NCI-H187 (cell line): ENCODE data around the gene INPP5A.
"Not testable (repeated sequence)": the region's sequence is repeated elsewhere in the genome, so short reads cannot be mapped to it uniquely, and the experiment has no call there.

Source experiments
- DNase-seq, 2 experiments: peaks; one replicate each; lab custom pipeline; 2025; lab: John Stamatoyannopoulos, UW

The INPP5A gene

DNA sequence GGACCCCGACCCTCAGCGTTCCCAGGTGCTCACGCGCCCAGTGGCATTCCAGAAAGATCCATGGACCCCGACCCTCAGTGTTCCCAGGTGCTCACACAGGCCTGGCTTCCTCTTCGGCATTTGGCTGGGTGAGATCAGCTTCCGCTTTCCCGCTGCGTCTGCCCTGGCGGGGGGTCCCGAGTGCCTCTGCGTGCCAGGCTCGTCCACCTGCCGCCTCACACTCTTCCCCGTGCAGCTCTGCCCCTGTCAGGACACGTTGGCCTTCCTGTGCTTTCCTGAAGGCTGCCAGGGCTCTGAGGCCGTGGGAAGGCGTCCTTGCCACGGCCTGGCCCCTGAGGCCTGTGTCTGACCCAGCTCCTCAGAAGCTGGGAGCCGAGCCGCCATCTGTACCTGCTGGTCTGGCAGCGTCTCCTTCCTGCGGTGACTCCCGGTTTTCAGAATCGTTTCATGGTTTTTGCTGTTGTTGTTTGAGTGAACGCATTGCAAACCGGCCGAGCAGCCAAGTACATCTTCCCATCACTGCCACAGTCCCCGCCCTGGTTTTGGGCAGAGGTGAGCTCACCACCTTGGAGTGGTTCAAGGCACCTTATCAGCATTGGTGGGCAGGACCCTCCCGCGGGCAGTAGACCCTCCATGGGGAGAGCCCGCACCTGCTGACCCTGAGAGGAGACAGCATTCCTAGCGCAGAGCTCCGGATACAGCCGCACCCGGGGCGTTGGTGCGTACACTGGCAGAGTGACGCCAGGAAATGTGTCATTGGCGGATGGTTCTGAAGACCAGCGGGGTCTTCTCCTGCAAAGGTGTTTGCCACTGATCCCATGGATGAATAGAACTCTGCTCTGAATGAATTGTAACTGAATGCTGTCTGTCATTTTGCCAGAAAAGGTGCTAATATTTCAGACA is 231.0 kb downstream of the INPP5A start:
- DNase-seq = no peak

- no peak for DNase-seq
These were observed 232.8 kb downstream of the INPP5A start for GRCh38 chr10:132770061-132771021.

DNA sequence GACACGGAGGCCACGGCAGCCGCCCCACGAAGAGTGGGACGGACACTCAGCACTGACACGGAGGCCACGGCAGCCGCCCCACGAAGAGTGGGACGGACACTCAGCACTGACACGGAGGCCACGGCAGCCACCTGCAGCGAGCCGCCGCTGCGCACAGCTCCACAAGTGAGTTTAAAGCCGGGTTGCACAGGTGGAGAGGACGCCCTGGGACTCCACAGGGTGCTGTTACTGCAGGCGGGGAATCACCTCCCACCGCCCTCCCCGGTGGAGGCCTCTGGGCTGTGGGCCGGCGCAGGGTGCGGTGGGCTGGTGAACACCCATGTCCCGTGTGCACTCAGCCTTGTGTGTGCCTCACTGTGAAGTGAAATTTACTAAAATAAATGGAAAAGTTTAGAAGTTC is 235.2 kb downstream of the INPP5A start:
- DNase-seq = not testable (repeated sequence)

DNA sequence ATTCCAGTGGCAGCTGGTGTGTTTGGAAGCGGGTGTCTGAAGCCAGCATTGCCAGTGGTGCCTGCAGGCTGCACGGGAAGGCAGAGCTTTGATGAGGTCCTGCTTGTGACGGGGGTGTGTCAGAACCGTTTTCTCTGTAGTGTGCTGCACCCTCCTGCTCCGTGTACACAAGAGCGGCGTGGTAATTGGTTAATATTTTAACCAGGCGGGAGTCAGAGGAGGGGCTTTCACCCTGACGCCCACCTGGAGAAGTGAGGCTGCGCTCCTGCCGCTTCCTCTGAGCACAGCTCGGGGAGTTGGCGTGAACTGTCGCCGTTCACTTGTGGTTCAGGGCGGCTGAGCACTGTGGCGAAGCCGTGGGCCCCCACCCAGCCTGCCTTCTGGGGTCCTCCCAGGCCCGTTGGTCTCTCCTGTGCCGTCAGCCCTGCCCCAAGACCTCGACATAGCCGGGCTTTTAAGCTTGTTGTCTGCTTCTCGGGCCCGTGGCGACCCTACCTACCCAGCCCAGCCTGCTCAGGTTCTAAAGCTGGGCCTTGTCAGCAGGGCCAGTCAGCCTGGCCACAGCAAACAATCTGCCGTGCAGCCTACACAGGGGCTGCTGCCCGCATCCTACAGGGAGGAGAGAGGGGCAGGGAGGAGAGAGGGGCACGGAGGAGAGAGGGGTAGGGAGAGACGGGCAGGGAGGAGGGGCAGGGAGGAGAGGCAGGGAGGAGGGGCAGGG is 236.8 kb downstream of the INPP5A start:
- DNase-seq = no peak

DNA sequence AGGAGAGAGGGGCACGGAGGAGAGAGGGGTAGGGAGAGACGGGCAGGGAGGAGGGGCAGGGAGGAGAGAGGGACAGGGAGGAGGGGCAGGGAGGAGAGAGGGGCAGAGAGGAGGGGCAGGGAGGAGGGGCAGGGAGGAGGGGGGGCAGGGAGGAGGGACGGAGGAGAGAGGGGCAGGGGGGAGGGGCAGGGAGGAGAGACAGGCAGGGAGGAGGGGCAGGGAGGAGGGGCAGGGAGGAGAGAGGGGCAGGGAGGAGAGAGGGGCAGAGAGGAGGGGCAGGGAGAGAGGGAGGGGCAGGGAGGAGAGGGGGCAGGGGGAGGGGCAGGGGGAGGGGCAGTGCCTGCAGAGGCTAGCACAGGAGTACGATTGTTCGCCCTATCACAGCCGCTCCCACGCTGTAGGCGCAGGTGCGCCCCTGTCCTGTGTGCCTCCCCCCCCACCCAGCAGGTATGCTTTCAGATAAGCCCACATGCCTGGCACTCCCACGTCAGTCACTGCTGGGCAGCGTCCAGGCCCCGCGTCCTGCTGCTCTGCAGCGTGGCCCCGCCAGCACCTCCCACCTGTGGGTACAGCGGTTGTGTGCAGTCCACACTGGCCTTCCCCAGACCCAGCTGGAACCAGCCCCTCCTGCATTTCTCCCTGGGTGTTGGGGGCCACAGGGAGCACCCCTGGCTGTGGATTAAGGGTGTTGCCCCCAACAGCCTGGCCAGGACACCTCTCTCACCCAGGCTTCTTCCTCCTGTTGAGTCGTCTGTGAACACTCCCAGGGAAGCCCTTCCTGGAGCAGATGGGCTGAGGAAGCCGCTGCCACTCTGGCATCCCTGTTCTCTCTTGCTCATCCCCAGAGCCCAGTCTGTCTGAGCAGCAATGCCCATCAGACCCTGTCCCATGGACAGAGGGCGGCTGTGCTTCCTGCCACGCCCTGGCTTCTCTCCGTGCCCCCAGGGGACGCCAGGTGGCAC is 237.6 kb downstream of the INPP5A start:
- no peak for DNase-seq

GRCh38 chr10:132776186-132776585 is 238.6 kb downstream of the INPP5A start:
- no peak for DNase-seq

DNA sequence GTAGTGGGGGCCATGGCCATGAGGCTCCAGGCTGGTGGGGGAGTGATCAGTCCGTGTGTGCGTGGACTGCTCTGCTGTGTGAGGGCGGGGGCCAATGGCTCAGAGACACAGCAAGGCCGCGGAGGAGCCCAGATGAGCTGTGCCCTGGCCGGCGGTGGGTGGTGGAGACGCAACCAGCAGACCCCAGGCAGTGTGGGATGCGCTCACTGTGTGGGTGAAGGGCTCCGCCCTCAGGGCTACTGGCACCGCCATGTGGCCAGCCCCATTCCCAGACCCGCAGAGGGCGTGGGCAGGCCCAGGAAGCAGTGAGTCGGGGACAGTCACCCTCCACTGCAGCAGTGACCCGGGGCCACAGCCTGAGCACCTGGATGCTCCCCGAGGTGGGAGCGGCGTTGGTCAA is 239.2 kb downstream of the INPP5A start:
- no peak for DNase-seq

GRCh38 chr10:132777441-132777840 is 239.9 kb downstream of the INPP5A start:
- no peak for DNase-seq

DNA sequence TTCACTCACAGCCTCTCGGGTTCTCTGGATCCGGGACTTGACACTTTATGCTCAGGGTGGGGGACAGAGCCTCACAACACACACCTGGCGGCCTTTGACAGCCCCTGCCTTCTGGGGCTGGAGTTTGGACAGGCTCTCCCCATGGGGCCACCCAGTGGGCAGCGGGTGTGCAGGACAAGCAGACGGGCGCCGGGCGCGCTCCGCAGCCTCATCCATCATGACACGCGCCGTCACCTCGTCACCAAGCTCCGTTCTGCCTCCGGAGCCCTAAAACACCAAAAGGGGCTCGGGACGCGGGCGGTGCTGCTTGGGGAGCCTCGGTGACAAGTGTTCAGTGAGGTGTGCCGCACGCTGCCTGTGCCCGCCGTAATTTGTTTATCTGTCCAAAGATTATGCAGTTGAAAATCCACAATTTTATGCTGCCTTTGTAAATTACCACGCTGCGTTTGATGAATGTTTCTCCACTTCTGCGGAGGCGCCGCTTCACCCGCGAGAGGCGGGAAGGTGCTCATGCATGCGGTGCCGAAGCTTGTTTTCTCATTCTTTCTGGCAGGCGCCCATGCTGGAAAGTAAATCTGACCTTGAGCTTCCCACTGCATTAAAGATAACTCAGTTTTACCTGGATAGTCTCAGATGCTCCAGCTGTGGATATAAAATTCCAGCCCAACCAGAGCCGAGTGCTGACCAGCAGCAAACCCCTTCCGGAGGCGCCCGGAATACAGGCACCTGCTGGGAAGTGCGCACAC is 242.1 kb downstream of the INPP5A start:
- no peak for DNase-seq

- no peak for DNase-seq
These were observed 242.8 kb downstream of the INPP5A start for GRCh38 chr10:132780356-132780755.

- no peak for DNase-seq
These were observed 244.0 kb downstream of the INPP5A start for GRCh38 chr10:132781556-132781955.

DNA sequence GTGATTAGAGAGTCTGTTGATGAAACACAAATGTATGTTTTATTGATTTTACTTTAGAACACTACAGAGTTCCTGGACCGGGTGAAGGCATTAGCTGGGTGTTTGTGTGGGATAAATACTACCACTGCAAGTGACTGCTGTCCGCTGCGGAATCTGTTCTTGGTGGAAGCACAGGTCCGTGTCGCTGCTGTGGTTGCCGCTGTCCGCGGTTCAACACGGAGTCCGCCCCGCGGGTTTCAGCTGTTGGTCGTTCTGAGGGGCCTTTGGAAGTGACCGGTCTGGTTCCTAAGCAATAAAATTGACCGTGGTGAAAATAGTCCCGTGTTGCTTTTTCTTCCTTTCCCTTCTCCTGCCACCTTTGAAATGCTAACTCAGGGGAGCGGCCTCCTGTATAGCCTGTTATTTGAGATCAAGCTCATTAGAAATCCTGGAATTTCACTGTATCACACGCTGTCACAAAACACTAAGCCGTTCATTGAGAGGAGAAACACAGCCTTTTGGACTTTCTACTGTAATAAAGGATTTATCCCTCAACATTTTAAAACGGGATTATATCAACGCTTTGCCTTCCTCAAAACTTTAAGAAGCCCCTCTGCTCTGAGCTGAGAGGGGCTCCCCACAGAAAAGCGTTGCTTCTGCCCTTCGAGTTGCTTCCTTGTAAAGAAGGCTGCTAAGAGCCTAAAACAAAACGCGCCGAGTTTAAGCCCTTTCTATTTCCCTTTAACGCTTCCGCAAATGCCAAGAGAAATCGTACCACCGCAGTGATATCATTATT is 245.8 kb downstream of the INPP5A start:
- no peak for DNase-seq

GRCh38 chr10:132783940-132784865 is 246.6 kb downstream of the INPP5A start:
- no peak for DNase-seq

GRCh38 chr10:132784866-132785722 is 247.5 kb downstream of the INPP5A start:
- DNase-seq = no peak

DNA sequence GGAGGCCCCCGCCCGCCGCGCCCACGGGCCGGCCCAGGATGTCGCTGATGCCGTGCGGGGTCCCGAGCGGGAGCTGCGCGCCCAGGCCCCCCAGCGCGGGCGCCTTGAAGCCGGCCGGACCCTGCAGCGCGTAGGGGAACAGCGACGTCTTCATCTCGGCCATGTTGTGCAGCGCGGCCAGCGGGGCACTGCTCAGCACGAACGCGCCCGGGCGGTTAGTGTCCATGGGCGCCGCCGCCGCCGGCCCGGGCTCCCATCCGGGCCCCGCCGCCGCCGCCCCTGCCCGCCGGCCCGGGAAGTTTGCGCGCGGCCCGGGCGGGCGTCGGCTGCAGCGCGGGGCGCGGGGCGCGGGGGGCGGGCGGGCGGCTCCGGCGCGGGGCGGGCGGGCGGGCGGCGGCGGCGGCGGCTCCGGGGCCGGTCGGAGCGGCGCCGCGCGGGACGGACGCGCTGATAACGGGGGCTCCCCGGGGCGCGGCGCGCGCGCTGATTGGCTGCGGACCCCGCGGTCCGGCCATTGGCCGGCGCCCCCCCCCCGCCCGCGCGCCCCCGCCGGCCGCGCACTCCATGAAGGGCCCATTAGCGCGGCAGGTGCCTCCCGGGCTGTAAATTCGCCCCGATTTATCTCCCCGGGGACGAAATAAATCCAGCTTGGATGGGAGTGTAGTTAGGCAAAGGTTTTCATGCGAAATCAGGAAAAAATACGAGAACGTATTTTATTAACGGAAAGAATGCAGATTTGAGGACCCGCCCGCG is 248.3 kb downstream of the INPP5A start, which contains the start of gene NKX6-2:
NKX6-2 (minus strand) TSS at position 425 of the 753 bp plus-strand sequence; CDS start at position 226, 199 bp downstream.
- no peak for DNase-seq

DNA sequence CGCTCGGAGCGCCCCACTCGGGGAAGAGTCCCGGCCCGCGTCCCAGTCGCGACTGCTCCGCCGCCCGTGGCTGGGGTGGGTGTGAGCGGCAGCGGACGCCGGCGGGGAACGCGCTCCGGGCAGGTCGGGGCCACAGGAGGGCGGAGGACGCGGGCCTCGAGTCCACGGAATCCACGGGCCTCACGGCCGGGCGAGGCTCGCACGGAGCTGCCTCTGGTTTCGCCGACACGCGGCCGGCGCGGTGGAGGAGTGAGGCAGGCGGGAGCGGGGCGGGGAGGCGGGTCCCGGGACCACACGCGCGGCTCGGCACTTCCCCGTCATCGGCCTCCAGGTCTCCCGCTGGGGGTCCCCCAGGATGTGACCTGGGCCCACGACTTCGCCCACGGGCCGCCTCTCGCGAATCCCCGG is 248.9 kb downstream of the INPP5A start:
- no peak for DNase-seq
